ENCODE results near the gene C5orf15. TPM values are rescaled to one million over a fixed set of nuclear protein-coding genes. Genes with fewer than 3 reads are reported as not detected.
A peak's percentile ranks its signal among the peaks of the same experiment; 100 is the strongest.

C5orf15 gene
- total and polyA plus RNA-seq, 9 of the 15 experiments (the other 6 are each of a cell fraction or from before 2014, with no cell fraction given), result 23.3 to 50.7 (median 35.5) TPM

- no peak for TF ChIP-seq BCL6 (CRISPR knock-in tag; IDR thresholded peaks at IDR 0.05)
- no peak for TF ChIP-seq NR4A1 (CRISPR knock-in tag; IDR thresholded peaks at IDR 0.05)
- TF ChIP-seq NR4A1 (tag; IDR thresholded peaks at IDR 0.05), result 0 out of 2 replicates have a peak, but pooled peaks have one; percentile 46
- TF ChIP-seq MAFK (IDR thresholded peaks at IDR 0.05; ENCODE audit: low read length), result no peak
- peak; percentile 40; the same call in 1 of the 2 replicates for TF ChIP-seq ZBTB9 (CRISPR knock-in tag; IDR thresholded peaks at IDR 0.05)
- TF ChIP-seq HMBOX1 (IDR thresholded peaks at IDR 0.05), result peak; percentile 18; the same call in 1 of the 2 replicates
- TF ChIP-seq ZNF740 (CRISPR knock-in tag; IDR thresholded peaks at IDR 0.05), result no peak
- 0 out of 4 replicates have a peak, but pooled peaks of 1 of the 2 experiments have one; percentile 20 for TF ChIP-seq ZNF740 (tag; IDR thresholded peaks at IDR 0.05)
- peak; percentile 88 for TF ChIP-seq NFIC (IDR thresholded peaks at IDR 0.05)
- peak in 1 of 2 experiments; percentile 43; a peak in 1 of 4 replicates for TF ChIP-seq RCOR1 (IDR thresholded peaks at IDR 0.05; ENCODE audit: borderline replicate concordance in 1 of 2, low read depth in 2 of 2, low read length in 2 of 2)
- TF ChIP-seq TFE3 (CRISPR knock-in tag; IDR thresholded peaks at IDR 0.05), result no peak
- TF ChIP-seq MITF (IDR thresholded peaks at IDR 0.05), result no peak
- peak; percentile 92; the same call in 1 of the 2 replicates for TF ChIP-seq LEF1 (IDR thresholded peaks at IDR 0.05)
- TF ChIP-seq CXXC5 (CRISPR knock-in tag; IDR thresholded peaks at IDR 0.05), result peak; percentile 64; the same call in 1 of the 2 replicates
- TF ChIP-seq L3MBTL2 (IDR thresholded peaks at IDR 0.05), result peak; percentile 52
- peak; percentile 36; the same call in 1 of the 2 replicates for TF ChIP-seq POLR2AphosphoS5 (IDR thresholded peaks at IDR 0.05; ENCODE audit: control insufficient read depth, insufficient read depth, low read depth, low read length)
- TF ChIP-seq SIRT6 (IDR thresholded peaks at IDR 0.05; ENCODE audit: low read depth, low read length), result no peak
- no peak for TF ChIP-seq CEBPG (CRISPR knock-in tag; IDR thresholded peaks at IDR 0.05)
- TF ChIP-seq CEBPG (tag; conservative IDR thresholded peaks at IDR 0.05 in 1 of 2, IDR thresholded peaks at IDR 0.05 in 1 of 2), result peak in 1 of 2 experiments; percentile 49; a peak in 2 of 4 replicates
- peak; percentile 50 for TF ChIP-seq RBBP5 (IDR thresholded peaks at IDR 0.05; ENCODE audit: borderline replicate concordance, insufficient read depth, low read length, poor library complexity, severe bottlenecking)
- no peak for TF ChIP-seq ZNF133 (CRISPR knock-in tag; IDR thresholded peaks at IDR 0.05)
Measured at GRCh38 chr5:133938039-133938821, 30.2 kb downstream of the C5orf15 start (continued).

All from K562 (cell line).